ENCODE results near the gene DISC1.

GRCh38 chr1:231940116-231940515 is 313.5 kb downstream of the DISC1 start:
- TF ChIP-seq EZH2 (IDR thresholded peaks at IDR 0.05; ENCODE audit: borderline replicate concordance, insufficient read depth, low read depth, low read length, poor library complexity, severe bottlenecking): no peak
- TF ChIP-seq CTCF (IDR thresholded peaks at IDR 0.05): no peak
